ENCODE measurements around the gene PSD4. TPM values are rescaled to one million over a fixed set of nuclear protein-coding genes. Genes with fewer than 3 reads are reported as not detected.

Gene PSD4
- total RNA-seq, 1 donor from 2014 or later: 20.3 TPM

- DNase-seq (ENCODE audit: low spot score): peak; percentile 92
- ATAC-seq: peak; percentile 87
- intact Hi-C loops (cut with DNase I): no loop called here
Observed at GRCh38 chr2:113198790-113199612, 25.2 kb downstream of the PSD4 start.

GRCh38 chr2:113200236-113200635 is 26.5 kb downstream of the PSD4 start:
- DNase-seq (ENCODE audit: low spot score): peak; percentile 38
- intact Hi-C loops (cut with DNase I): loop anchor here (5.0 kb wide), 1 partner anchor 172 kb away; no protein-coding TSS in a partner anchor
- ATAC-seq: no peak

GRCh38 chr2:113200736-113201490 is 27.1 kb downstream of the PSD4 start:
- ATAC-seq (no peak), DNase-seq (ENCODE audit: low spot score) (peak; percentile 52)
- intact Hi-C loops (cut with DNase I): loop anchor here (5.0 kb wide), 1 partner anchor 171 kb away; no protein-coding TSS in a partner anchor

- DNase-seq (ENCODE audit: low spot score): peak; percentile 38
- ATAC-seq: no peak
- intact Hi-C loops (cut with DNase I): loop anchor here (5.0 kb wide), 1 partner anchor 171 kb away; no protein-coding TSS in a partner anchor
Observed at GRCh38 chr2:113201496-113202304, 27.9 kb downstream of the PSD4 start.

DNA sequence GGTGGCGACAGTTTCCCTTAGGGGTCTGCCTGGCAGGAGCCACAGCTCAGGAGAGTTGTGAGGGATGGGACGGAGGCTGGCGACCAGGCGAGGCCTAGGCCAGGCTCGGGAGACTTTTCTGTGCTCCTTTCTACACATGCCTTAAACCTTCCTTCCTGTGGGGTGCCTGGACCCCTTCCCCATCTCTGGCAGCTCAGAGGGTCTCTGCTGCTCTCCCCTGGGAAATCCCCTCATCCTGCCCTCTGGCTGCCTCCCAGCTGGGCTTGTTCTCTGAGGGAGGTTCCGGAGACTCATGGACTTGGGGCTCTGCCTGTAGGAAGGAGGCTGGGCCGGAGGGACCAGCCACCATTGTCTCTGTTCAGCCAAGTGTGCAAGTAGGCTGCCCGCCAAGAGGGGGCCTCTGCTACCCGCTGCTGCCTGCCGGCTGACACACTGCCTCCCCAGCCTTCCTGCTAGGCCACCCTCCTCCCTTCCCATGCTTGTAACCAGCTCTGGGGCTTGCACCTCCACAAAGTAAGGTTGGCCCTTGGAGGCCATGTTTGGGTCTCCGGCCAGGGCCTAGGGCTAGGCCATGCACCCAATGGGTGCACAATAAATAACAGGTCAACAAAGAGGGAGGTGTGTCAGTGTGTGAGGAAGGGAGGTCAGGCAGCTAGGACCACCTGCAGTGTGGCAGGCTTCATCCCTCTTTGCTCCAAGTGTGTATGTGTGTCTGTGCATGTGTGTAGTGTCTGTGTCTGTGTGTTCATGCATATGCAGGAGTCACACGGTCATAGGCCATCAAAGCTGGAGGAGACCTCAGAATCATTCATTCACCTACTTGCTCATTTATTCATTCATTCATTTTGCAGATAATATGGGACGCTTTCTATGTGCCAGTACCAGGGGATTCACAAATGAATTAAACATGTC is 28.8 kb downstream of the PSD4 start:
- intact Hi-C loops (cut with DNase I): loop anchor here (5.0 kb wide), 1 partner anchor 170 kb away; no protein-coding TSS in a partner anchor
- ATAC-seq: no peak

GRCh38 chr2:113203217-113203530 is 29.4 kb downstream of the PSD4 start:
- DNase-seq (ENCODE audit: low spot score) (peak; percentile 25), ATAC-seq (no peak)
- intact Hi-C loops (cut with DNase I): loop anchor here (5.0 kb wide), 1 partner anchor 169 kb away; no protein-coding TSS in a partner anchor

More for the DNA sequence above, 28.8 kb downstream of the PSD4 start:
- DNase-seq (ENCODE audit: low spot score): peak; percentile 63

DNA sequence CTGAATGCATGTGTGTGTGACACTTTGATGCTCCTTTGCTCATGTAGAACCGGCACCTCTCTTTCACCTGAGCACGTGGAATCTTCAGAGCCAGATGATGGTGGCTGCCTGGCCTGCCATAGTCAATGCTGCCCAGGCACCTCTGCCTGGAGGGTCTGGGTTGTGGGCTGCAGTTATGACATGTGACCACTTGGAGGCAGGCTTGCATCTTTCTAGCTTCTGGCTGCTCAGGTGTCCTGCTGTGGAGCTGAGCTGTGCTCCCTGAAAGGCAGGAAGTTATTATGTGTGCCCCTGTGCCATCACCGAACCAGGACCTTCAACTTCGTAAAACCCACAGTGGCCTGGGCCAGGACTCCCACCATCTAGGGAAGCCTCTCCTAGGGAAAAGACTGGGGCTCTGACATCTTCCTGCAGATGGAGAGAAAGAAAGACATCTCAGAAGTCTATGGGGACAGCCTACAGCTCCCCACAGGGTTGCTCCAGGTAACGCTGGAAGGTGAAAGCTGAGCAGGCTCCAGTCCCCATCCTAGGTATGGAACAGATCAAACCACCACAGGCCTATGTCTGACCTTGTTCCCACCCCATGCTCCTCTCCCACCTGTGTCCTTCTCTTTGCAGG is 30.2 kb downstream of the PSD4 start:
- DNase-seq (ENCODE audit: low spot score) (peak; percentile 83), ATAC-seq (peak; percentile 82)
- intact Hi-C loops (cut with DNase I): loop anchor here (5.0 kb wide), 1 partner anchor 168 kb away; no protein-coding TSS in a partner anchor

- DNase-seq (ENCODE audit: low spot score) (no peak), ATAC-seq (no peak)
- intact Hi-C loops (cut with DNase I): no loop called here
Observed at GRCh38 chr2:113206251-113206650, 32.5 kb downstream of the PSD4 start.

DNA sequence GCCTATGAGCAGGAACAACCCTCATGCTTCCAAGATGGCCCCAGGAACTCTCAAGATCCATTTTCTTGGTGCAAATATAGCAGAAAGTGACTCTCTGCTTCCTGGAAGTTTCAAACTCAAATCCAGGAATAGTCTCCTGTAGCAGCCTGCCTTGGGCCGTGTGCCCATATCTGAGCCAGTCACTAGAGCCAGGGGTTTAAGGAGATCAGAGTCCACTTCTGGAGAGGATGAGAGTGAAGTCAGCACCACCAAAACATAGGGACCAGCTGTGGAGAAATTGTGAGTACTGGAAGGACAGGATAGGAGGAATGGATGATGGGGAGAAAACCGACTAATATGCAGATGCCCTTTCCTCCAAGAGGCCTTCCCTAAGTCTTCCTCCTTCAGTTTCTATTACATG is 33.2 kb downstream of the PSD4 start:
- no peak for ATAC-seq
- DNase-seq (ENCODE audit: low spot score): no peak
- intact Hi-C loops (cut with DNase I): no loop called here

DNA sequence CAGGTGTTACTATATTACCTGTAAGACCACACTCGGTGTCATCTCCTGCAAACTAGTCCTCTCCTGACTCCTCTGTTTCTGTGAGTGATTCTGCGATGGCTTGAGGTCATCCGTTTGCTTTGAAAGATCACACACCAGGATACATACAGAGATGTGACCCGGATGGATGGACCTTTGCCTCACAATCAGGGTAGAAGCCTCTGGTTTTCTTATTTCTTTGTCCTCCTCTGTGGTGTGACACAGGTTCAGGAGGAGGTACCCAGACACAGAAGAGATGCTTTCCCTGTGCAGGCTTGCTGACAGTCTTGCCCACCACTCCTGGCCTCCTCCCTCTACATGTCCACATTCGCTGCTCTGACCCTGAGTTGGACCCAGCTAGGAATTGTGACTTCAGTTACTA is 34.6 kb downstream of the PSD4 start:
- no peak for DNase-seq (ENCODE audit: low spot score)
- ATAC-seq: no peak
- intact Hi-C loops (cut with DNase I): no loop called here

DNA sequence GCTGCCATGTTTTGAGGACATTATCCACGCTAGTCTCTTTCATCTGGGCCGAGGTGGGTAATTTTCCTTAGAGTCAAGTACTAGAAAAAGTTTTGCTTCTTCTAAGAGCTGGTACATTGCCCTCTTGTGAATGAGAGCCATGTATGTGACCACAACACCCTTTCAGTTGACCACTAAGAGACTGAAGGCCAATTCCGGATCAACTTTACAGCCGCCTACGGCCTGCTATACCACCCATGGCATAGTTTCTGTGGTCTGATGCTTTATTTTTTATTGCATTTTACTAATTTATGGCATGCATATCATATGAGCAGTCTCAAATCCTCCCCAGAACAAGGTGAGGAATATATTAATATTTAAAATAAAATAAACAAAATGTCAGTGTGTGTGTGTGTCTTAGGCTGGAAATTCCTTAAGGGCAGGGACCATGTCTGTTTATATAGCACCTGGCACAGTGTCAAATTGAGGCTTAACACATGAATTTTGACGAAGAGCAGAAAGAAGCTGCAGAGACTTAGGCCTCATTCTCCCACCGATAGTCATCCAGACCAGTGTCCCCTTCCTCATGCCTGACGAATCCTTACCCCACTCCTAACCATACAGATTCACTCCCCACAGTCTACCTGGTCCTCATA is 35.4 kb downstream of the PSD4 start:
- DNase-seq (ENCODE audit: low spot score): no peak
- ATAC-seq: no peak
- intact Hi-C loops (cut with DNase I): no loop called here

DNA sequence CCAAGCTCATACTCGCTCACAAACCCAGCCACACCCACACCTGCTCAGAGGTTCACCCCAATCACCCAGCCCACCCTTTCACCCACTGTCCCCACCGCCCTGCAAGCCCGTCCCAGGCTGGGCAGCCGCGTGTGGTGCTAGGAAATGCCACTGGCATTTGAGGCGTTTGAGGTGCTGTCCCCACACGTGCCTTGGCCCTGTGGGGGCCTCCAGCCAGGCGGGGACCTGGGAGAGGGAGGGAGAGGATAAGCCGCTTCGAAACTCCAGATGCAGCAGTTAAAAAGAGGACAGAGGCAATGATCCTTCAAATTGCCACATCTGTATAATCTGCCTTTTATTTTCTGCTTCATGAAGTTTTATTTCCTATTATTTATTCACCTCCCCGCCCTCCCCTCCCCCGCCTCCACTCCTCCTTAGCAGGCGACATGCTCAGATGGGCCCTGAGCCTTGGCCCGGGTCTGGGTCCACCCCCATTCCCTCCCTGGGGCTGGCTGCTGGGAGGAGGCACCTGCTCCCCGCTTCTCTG is 35.9 kb downstream of the PSD4 start:
- DNase-seq (ENCODE audit: low spot score) (no peak), ATAC-seq (no peak)
- intact Hi-C loops (cut with DNase I): no loop called here

DNA sequence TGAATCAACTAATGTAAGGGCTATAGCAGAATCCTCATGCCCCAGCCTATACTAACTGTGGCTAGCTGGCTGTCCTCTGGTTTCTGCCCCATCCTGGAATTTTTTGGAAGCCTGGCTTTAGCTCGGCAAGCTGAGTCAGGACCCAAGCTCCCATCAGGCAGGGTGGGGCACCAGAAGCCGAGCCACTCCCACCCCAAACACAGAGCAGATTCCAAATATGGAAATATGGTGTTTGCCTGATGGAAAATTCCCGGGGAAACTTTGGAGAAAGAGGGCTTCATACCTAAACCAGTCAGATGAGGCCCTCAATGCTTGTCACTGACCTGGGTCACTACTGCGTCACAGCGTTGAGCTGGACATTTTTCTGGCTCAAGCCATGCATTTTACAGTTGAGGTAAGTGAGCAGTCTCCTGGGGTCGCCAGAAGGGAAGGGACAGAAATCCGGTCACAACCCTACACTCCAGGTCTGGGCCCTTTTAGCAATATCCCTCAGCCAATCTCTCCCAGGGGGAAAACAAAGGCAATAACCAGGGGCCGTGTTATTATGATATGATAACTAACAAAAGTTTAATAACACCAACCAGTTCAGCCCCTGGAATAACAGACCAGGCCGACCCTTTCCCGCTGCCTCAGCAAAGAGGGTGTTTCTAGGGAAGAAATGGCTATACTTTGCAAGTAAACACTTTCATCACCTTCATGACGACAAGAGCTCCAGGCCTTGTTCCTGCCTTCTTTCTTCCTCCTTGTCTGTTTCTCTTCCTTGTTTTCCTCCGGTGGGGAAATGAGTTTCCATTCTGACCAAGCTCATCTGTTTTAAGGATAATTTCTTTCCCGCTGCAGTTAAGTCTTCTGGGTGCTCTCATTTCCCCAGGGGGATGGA is 37.7 kb downstream of the PSD4 start:
- intact Hi-C loops (cut with DNase I): no loop called here
- DNase-seq (ENCODE audit: low spot score) (no peak), ATAC-seq (peak; percentile 68)

DNA sequence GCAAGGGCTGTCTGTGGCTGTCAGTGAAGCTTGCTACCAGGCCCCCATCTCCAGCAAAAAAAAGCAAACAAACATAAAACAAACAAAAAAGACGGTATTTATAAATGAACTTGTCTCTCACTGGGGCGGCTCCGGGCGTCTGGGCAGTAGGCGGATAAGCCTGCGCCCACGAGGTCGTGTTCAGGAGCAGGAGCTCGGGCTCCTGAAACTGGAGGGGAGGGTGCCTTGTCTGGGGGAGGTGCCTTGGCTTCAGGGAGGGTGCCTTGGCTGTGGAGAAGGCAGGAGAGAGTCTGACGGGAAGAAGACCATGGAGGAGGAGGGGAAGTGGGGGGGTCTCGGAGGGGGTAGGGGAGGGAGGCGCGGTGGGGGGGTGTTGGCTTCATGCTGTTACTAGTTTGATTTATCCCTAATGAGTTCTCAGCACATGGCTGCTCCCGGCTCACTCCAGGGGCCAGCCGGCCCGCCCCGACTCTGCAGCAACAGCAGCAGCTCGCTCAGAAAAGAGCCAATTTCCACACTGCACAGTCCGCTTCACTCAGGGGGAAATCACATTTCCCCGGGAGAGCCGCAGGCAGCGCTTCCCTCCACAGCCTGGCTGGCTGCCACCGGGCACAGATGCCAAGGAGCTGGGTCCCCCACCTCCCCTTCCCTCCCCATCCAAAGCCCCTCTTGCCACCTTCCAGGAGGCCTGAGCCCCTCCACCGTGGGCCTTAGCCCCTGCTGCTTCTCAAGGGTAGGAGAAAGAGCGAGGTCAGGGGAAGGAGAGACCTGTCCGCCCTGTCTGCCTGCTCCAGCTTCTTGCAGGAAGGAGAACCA is 38.7 kb downstream of the PSD4 start:
- DNase-seq (ENCODE audit: low spot score): peak; percentile 80
- intact Hi-C loops (cut with DNase I): no loop called here
- ATAC-seq: peak; percentile 78

Measured in sciatic nerve (tissue), 2 donors.